Neutrophil (primary cell): ENCODE measurements around the gene GNG2.

ENCODE experiments used
- H3K27ac ChIP-seq: fragments of 200-600 bp; sonication (generic); 2 replicates; pipeline ENCODE4 v1.5.1; 2016; ENCODE audit warnings: mild to moderate bottlenecking, moderate library complexity
- H3K27me3 ChIP-seq: fragments of 200-600 bp; sonication (generic); 2 replicates; pipeline ENCODE4 v1.6.0; 2016; ENCODE audit warnings: mild to moderate bottlenecking
- H3K36me3 ChIP-seq: fragments of 200-600 bp; sonication (generic); 2 replicates; pipeline ENCODE4 v1.5.1; 2017
- H3K4me1 ChIP-seq, 2 experiments: fragments of 200-600 bp in 1 of 2; sonication (generic) in 1 of 2; 1 replicate in 1 of 2; 2 replicates in 1 of 2; pipeline versions ENCODE4 v1.5.1 to v1.6.1; 2013 to 2016; ENCODE audit warnings: low read depth in 1 of 2, low read length in 1 of 2, mild to moderate bottlenecking in 1 of 2, moderate library complexity in 1 of 2; ENCODE audit not compliant: control insufficient read depth in 1 of 2, insufficient read depth in 1 of 2
- H3K4me3 ChIP-seq, 2 experiments: fragments of 200-600 bp in 1 of 2; sonication (generic) in 1 of 2; 1 replicate in 1 of 2; 2 replicates in 1 of 2; pipeline ENCODE4 v1.5.1; 2013 to 2016; ENCODE audit warnings: low read depth in 1 of 2, low read length in 1 of 2, mild to moderate bottlenecking in 1 of 2, moderate library complexity in 1 of 2
- H3K9me3 ChIP-seq: fragments of 200-600 bp; sonication (generic); 2 replicates; pipeline ENCODE4 v1.5.1; 2016
- CTCF ChIP-seq: fragments of 200-600 bp; sonication (generic); IDR thresholded peaks from 2 replicates; pipeline ENCODE4 v1.5.1; 2016; ENCODE audit warnings: antibody characterized with exemption

The GNG2 gene

GRCh38 chr14:51884086-51884927 is 23.9 kb downstream of the GNG2 start:
- peak overlapping the region; percentile 49 to 54 for H3K4me3 ChIP-seq
- H3K9me3 ChIP-seq, result no peaks in the 10 kb centered on the region
- TF ChIP-seq CTCF, result no peak
- peak overlapping the region; percentile 95 for H3K27ac ChIP-seq
- no peaks in the 10 kb centered on the region for H3K27me3 ChIP-seq
- H3K4me1 ChIP-seq, result peaks cover 80 to 96% of the 10 kb centered on the region in 2 experiments
- no peaks in the 10 kb centered on the region for H3K36me3 ChIP-seq

- Histone ChIP-seq H3K4me3 (no peak overlapping the region), H3K27me3 (no peaks in the 10 kb centered on the region), H3K36me3 (no peaks in the 10 kb centered on the region), H3K27ac (peak overlapping the region; percentile 58), H3K4me1 (peaks cover 31 to 69% of the 10 kb centered on the region in 2 experiments), H3K9me3 (no peaks in the 10 kb centered on the region)
- no peak for TF ChIP-seq CTCF
Observed at GRCh38 chr14:51889851-51890250, 29.4 kb downstream of the GNG2 start.

GRCh38 chr14:51894250-51894649 is 33.8 kb downstream of the GNG2 start:
- Histone ChIP-seq H3K4me3 (no peak overlapping the region), H3K27ac (no peak overlapping the region), H3K36me3 (no peaks in the 10 kb centered on the region), H3K27me3 (no peaks in the 10 kb centered on the region), H3K4me1 (peaks cover 10 to 27% of the 10 kb centered on the region in 2 experiments), H3K9me3 (no peaks in the 10 kb centered on the region)
- TF ChIP-seq CTCF, result no peak

GRCh38 chr14:51895375-51895774 is 35.0 kb downstream of the GNG2 start:
- H3K4me1 ChIP-seq, result peaks cover 3 to 16% of the 10 kb centered on the region in 2 experiments

GRCh38 chr14:51897791-51898355 is 37.5 kb downstream of the GNG2 start:
- no peaks in the 10 kb centered on the region for H3K9me3 ChIP-seq
- no peaks in the 10 kb centered on the region for H3K27me3 ChIP-seq
- H3K36me3 ChIP-seq, result no peaks in the 10 kb centered on the region
- peaks cover 3% of the 10 kb centered on the region in 2 experiments for H3K4me1 ChIP-seq
- H3K4me3 ChIP-seq, result no peak overlapping the region
- peak overlapping the region; percentile 32 for H3K27ac ChIP-seq
- TF ChIP-seq CTCF, result no peak

More at GRCh38 chr14:51895375-51895774, 35.0 kb downstream of the GNG2 start:
- Histone ChIP-seq H3K36me3 (no peaks in the 10 kb centered on the region), H3K4me3 (no peak overlapping the region), H3K9me3 (no peaks in the 10 kb centered on the region), H3K27me3 (no peaks in the 10 kb centered on the region), H3K27ac (no peak overlapping the region)
- no peak for TF ChIP-seq CTCF
